ENCODE measurements around the gene BAG1. TPM values are rescaled to one million over a fixed set of nuclear protein-coding genes. Genes with fewer than 3 reads are reported as not detected.

The BAG1 gene
- total RNA-seq, 4 donors from 2014 or later, result 81.5 to 244 (median 158) TPM

GRCh38 chr9:33232815-33233214 is 31.7 kb downstream of the BAG1 start:
- no peak for TF ChIP-seq POLR2A (IDR thresholded peaks at IDR 0.05)
- TF ChIP-seq CTCF (IDR thresholded peaks at IDR 0.05 in 4 of 5, conservative IDR thresholded peaks at IDR 0.05 in 1 of 5), result no peak
- DNase-seq (no peak), ATAC-seq (no peak)
- no peaks in the 10 kb centered on the region for H3K9me3 ChIP-seq
- in situ Hi-C loops (cut with MboI; ENCODE audit: low sequenced_read_pairs in 4 of 4) (no loop called here), intact Hi-C loops (cut with DNase I; ENCODE audit: low total_unique reads) (no loop called here)
- no peak overlapping the region for H3K4me3 ChIP-seq
- no peak overlapping the region for H3K27ac ChIP-seq
- no peaks in the 10 kb centered on the region for H3K27me3 ChIP-seq
- no peaks in the 10 kb centered on the region for H3K36me3 ChIP-seq
- H3K4me1 ChIP-seq, result no peaks in the 10 kb centered on the region

- no peak for ATAC-seq
- intact Hi-C loops (cut with DNase I; ENCODE audit: low total_unique reads) (no loop called here), in situ Hi-C loops (cut with MboI; ENCODE audit: low sequenced_read_pairs in 4 of 4) (no loop called here)
- Histone ChIP-seq H3K9me3 (no peaks in the 10 kb centered on the region), H3K4me3 (no peak overlapping the region), H3K27me3 (no peaks in the 10 kb centered on the region), H3K36me3 (no peaks in the 10 kb centered on the region), H3K27ac (no peak overlapping the region), H3K4me1 (no peaks in the 10 kb centered on the region)
- DNase-seq, result no peak
- TF ChIP-seq CTCF (IDR thresholded peaks at IDR 0.05 in 4 of 5, conservative IDR thresholded peaks at IDR 0.05 in 1 of 5) (no peak), POLR2A (IDR thresholded peaks at IDR 0.05) (no peak)
These were observed 32.9 kb downstream of the BAG1 start for GRCh38 chr9:33231623-33231942.

- intact Hi-C loops (cut with DNase I; ENCODE audit: low total_unique reads) (no loop called here), in situ Hi-C loops (cut with MboI; ENCODE audit: low sequenced_read_pairs in 4 of 4) (no loop called here)
- no peak overlapping the region for H3K27ac ChIP-seq
- no peak overlapping the region for H3K4me3 ChIP-seq
- peaks cover 0 to under 1% of the 10 kb centered on the region in 2 donors for H3K4me1 ChIP-seq
- no peaks in the 10 kb centered on the region for H3K9me3 ChIP-seq
- no peaks in the 10 kb centered on the region for H3K36me3 ChIP-seq
- no peak for DNase-seq
- TF ChIP-seq POLR2A (IDR thresholded peaks at IDR 0.05), result no peak
- TF ChIP-seq CTCF (IDR thresholded peaks at IDR 0.05 in 4 of 5, conservative IDR thresholded peaks at IDR 0.05 in 1 of 5), result no peak
- no peak for ATAC-seq
- H3K27me3 ChIP-seq, result no peaks in the 10 kb centered on the region
These were observed 33.5 kb downstream of the BAG1 start for GRCh38 chr9:33230756-33231622.

- peaks cover 4 to 7% of the 10 kb centered on the region in 2 donors for H3K4me1 ChIP-seq
- in situ Hi-C loops (cut with MboI; ENCODE audit: low sequenced_read_pairs in 4 of 4), result loop anchor here (5.0 to 10.0 kb wide), 2 partner anchors 55 to 147 kb away; no protein-coding TSS in a partner anchor
- ATAC-seq (no peak), DNase-seq (no peak)
- no peak overlapping the region for H3K4me3 ChIP-seq
- intact Hi-C loops (cut with DNase I; ENCODE audit: low total_unique reads), result loop anchor here (5.0 kb wide), 1 partner anchor 127 kb away; no protein-coding TSS in a partner anchor
- TF ChIP-seq CTCF (IDR thresholded peaks at IDR 0.05 in 4 of 5, conservative IDR thresholded peaks at IDR 0.05 in 1 of 5), result no peak
- no peaks in the 10 kb centered on the region for H3K9me3 ChIP-seq
- H3K27me3 ChIP-seq, result no peaks in the 10 kb centered on the region
- no peak overlapping the region for H3K27ac ChIP-seq
- no peaks in the 10 kb centered on the region for H3K36me3 ChIP-seq
These were observed 35.0 kb downstream of the BAG1 start for GRCh38 chr9:33229359-33230114.

Data from gastrocnemius medialis (tissue), 4 donors.